ENCODE data around the gene THY1. TPM values are rescaled to one million over a fixed set of nuclear protein-coding genes. Genes with fewer than 3 reads are reported as not detected.

THY1 gene
- total RNA-seq, 1 donor from 2014 or later, result 49.2 TPM

DNA sequence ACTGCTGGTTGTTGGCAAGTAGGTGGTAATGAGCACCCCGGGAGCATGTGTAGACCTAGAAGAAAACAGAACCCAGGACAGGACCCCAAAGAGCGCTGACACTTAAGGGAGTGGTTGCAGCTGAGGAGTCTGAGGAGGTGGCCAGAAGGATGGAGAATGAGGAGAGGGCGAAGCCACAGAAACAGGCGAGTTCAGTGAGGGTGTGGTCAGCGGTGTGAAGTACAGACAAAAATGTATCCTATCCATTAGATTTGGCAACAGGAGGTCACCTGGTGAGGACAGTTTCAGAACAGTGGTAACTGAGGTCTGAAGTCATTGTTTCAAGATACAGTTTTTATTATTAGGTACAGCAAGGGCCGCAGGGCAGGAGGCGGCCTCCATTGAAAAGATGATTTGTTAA, 8.6 kb upstream of the THY1 start:
- Histone ChIP-seq H3K27me3 (no peaks in the 10 kb centered on the region), H3K9me3 (ENCODE audit: low read depth) (no peaks in the 10 kb centered on the region), H3K9ac (no peak overlapping the region), H3K4me2 (no peak overlapping the region), H2AFZ (replicated peaks) (no peak overlapping the region), H3K36me3 (no peaks in the 10 kb centered on the region), H3K4me1 (peaks cover 26% of the 10 kb centered on the region), H3K4me3 (no peak overlapping the region), H4K20me1 (ENCODE audit: low read depth) (no peaks in the 10 kb centered on the region), H3K79me2 (ENCODE audit: low read depth) (no peaks in the 10 kb centered on the region), H3F3A (ENCODE audit: low read depth) (peaks cover 9% of the 10 kb centered on the region), H3K27ac (no peak overlapping the region)
- Mint-ChIP-seq H3K4me3 (peak overlapping the region; percentile 14), H3K27me3 (ENCODE audit: insufficient read depth, low read depth) (peaks cover 14% of the 10 kb centered on the region), H3K27ac (no peak overlapping the region), H3K9me3 (peaks cover 2% of the 10 kb centered on the region), H3K36me3 (no peaks in the 10 kb centered on the region), H3K4me1 (peaks cover 17% of the 10 kb centered on the region)
- TF ChIP-seq EZH2 (IDR thresholded peaks at IDR 0.05) (no peak), EZH2phosphoT487 (IDR thresholded peaks at IDR 0.05) (no peak)
- TF ChIP-seq, protein P1, sequence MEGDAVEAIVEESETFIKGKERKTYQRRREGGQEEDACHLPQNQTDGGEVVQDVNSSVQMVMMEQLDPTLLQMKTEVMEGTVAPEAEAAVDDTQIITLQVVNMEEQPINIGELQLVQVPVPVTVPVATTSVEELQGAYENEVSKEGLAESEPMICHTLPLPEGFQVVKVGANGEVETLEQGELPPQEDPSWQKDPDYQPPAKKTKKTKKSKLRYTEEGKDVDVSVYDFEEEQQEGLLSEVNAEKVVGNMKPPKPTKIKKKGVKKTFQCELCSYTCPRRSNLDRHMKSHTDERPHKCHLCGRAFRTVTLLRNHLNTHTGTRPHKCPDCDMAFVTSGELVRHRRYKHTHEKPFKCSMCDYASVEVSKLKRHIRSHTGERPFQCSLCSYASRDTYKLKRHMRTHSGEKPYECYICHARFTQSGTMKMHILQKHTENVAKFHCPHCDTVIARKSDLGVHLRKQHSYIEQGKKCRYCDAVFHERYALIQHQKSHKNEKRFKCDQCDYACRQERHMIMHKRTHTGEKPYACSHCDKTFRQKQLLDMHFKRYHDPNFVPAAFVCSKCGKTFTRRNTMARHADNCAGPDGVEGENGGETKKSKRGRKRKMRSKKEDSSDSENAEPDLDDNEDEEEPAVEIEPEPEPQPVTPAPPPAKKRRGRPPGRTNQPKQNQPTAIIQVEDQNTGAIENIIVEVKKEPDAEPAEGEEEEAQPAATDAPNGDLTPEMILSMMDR (IDR thresholded peaks at IDR 0.05), result no peak
- no peak for DNase-seq (ENCODE audit: low spot score)

- H3K79me2 ChIP-seq (ENCODE audit: low read depth), result peaks cover 6% of the 10 kb centered on the region
- H4K20me1 ChIP-seq (ENCODE audit: low read depth), result no peaks in the 10 kb centered on the region
- H3K4me2 ChIP-seq, result no peak overlapping the region
- H3K27me3 ChIP-seq, result no peaks in the 10 kb centered on the region
- Mint-ChIP-seq H3K36me3 (no peaks in the 10 kb centered on the region), H3K4me1 (peaks cover 23% of the 10 kb centered on the region), H3K27me3 (ENCODE audit: insufficient read depth, low read depth) (peaks cover 14% of the 10 kb centered on the region), H3K9me3 (peaks cover 2% of the 10 kb centered on the region), H3K4me3 (no peak overlapping the region), H3K27ac (no peak overlapping the region)
- no peaks in the 10 kb centered on the region for H3K36me3 ChIP-seq
- H3K4me1 ChIP-seq, result peaks cover 21% of the 10 kb centered on the region
- TF ChIP-seq EZH2phosphoT487 (IDR thresholded peaks at IDR 0.05), result no peak
- DNase-seq (ENCODE audit: low spot score), result no peak
- H3K27ac ChIP-seq, result no peak overlapping the region
- no peak overlapping the region for H2AFZ ChIP-seq (replicated peaks)
- no peaks in the 10 kb centered on the region for H3K9me3 ChIP-seq (ENCODE audit: low read depth)
- H3K9ac ChIP-seq, result no peak overlapping the region
- H3K4me3 ChIP-seq, result no peak overlapping the region
- peaks cover 14% of the 10 kb centered on the region for H3F3A ChIP-seq (ENCODE audit: low read depth)
These were observed 4.3 kb upstream of the THY1 start for GRCh38 chr11:119427279-119427678.

DNA sequence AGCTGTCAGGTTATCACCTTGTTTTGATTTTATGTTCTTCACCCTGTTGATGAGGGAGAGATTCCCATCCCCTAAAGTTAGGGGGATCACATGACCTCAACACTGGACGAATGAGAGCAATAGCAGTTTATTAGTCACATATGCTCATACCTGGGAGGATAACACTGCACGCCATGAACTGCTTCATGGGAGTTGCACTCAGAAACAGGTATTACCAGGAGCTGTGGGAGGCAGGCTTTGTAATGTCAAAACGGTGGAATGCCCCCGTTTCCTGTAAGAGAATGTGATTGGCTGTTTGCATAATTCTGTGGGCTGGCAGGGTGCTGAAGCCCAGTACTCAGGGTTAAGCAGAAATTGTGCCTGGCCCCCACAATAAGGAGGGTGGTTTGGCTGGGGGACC, 3.2 kb upstream of the THY1 start:
- Mint-ChIP-seq H3K4me3 (no peak overlapping the region), H3K9me3 (peaks cover 2% of the 10 kb centered on the region), H3K27ac (no peak overlapping the region), H3K36me3 (no peaks in the 10 kb centered on the region), H3K27me3 (ENCODE audit: insufficient read depth, low read depth) (peaks cover 8% of the 10 kb centered on the region), H3K4me1 (peaks cover 25% of the 10 kb centered on the region)
- Histone ChIP-seq H2AFZ (replicated peaks) (no peak overlapping the region), H3K9ac (no peak overlapping the region), H4K20me1 (ENCODE audit: low read depth) (peaks cover 11% of the 10 kb centered on the region), H3K79me2 (ENCODE audit: low read depth) (peaks cover 18% of the 10 kb centered on the region), H3K9me3 (ENCODE audit: low read depth) (no peaks in the 10 kb centered on the region), H3K27ac (no peak overlapping the region), H3K4me2 (no peak overlapping the region), H3K4me3 (no peak overlapping the region), H3K36me3 (no peaks in the 10 kb centered on the region), H3K4me1 (peaks cover 20% of the 10 kb centered on the region), H3F3A (ENCODE audit: low read depth) (peaks cover 23% of the 10 kb centered on the region), H3K27me3 (no peaks in the 10 kb centered on the region)
- TF ChIP-seq EZH2 (IDR thresholded peaks at IDR 0.05) (no peak), EZH2phosphoT487 (IDR thresholded peaks at IDR 0.05) (no peak)
- TF ChIP-seq, protein P1 (IDR thresholded peaks at IDR 0.05), result no peak
- DNase-seq (ENCODE audit: low spot score), result no peak

DNA sequence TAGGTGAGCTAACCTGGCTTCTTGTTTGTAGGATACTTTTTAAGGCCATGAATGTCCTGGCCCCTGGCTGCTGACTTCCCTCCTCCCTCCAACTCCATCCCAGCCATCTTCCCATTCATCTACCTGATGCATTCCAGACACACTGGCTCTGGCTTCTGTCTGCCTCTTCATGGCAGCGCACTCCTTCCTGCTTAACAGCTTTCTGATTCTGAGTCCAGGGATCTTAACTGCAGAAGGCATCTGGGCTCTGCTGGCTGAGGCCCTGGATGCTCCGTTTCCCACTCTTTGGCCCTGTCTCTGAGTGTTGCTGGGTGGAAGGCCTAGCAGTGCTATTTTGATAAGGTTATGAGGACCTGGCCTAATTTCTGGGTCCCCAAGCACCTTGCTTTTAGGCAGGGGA, 1.8 kb upstream of the THY1 start:
- no peak for DNase-seq (ENCODE audit: low spot score)
- H3K79me2 ChIP-seq (ENCODE audit: low read depth), result peaks cover 29% of the 10 kb centered on the region
- H4K20me1 ChIP-seq (ENCODE audit: low read depth), result peaks cover 24% of the 10 kb centered on the region
- no peaks in the 10 kb centered on the region for H3K9me3 ChIP-seq (ENCODE audit: low read depth)
- H3K27me3 ChIP-seq, result no peaks in the 10 kb centered on the region
- Mint-ChIP-seq H3K27ac (no peak overlapping the region), H3K27me3 (ENCODE audit: insufficient read depth, low read depth) (peaks cover 4% of the 10 kb centered on the region), H3K9me3 (peaks cover 2% of the 10 kb centered on the region), H3K4me1 (peaks cover 32% of the 10 kb centered on the region), H3K36me3 (peaks cover 3% of the 10 kb centered on the region), H3K4me3 (peak overlapping the region; percentile 74)
- H2AFZ ChIP-seq (replicated peaks), result no peak overlapping the region
- H3K4me1 ChIP-seq, result peaks cover 18% of the 10 kb centered on the region
- no peak overlapping the region for H3K4me3 ChIP-seq
- H3K36me3 ChIP-seq, result no peaks in the 10 kb centered on the region
- TF ChIP-seq, protein P1 (IDR thresholded peaks at IDR 0.05), result no peak
- TF ChIP-seq EZH2phosphoT487 (IDR thresholded peaks at IDR 0.05), result no peak
- TF ChIP-seq EZH2 (IDR thresholded peaks at IDR 0.05), result no peak
- H3K27ac ChIP-seq, result no peak overlapping the region
- H3K9ac ChIP-seq, result no peak overlapping the region
- no peak overlapping the region for H3K4me2 ChIP-seq
- peaks cover 16% of the 10 kb centered on the region for H3F3A ChIP-seq (ENCODE audit: low read depth)

Data from neural progenitor cell (in vitro differentiated cells).